GM18861 (cell line): Measurements from ENCODE around the gene UBE2H.
A peak's percentile ranks its signal among the peaks of the same experiment; 100 is the strongest.
"Not testable (repeated sequence)": the region's sequence is repeated elsewhere in the genome, so short reads cannot be mapped to it uniquely, and the experiment has no call there.

Experiments
- ATAC-seq: cut with Tn5 transposase; IDR thresholded peaks from one replicate; pipeline ENCODE4 v1.9.1; 2021; ENCODE audit not compliant: unreplicated experiment

UBE2H gene

DNA sequence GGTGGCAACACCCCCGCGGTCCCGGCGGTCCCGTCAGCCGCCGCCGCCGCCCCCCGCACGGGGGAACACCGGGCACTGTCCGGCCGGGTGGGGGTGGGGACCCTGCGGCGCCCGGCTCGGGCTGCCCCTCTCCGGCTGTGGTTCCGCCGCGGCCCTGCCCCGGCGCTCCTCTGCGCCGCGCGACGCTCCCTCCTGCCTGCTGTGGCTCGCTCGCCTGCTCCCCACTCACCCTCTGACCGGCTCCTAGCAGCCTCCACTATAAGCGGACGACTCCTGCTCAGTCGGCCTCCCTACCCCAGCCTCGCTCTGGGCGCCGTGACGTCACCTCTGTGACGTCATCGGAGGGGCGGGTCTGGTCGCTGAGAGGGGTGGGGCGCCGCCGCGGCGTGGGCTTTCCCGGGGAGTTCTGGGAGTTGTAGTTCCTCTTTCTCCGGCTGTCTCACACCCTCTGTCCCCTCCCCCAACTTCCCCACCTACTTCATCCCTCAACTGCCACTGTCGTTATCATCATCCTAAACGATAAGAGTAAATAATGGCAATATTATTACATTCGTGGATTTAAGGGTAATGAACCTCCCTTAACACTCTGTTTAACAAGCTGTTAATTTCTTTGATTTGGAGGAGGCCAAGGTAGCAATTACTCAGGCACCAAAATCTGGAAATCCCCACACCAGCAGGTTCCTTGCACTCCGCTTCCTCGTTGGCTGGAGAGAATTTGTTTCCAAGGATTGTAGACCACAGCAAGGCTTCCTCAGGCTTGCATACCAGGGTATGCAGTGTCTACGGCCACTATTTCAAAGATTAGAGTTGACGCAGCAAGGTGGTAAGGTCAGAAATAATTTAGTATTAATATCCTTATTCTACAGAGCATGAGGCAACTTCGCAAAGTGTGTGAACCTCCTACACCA is at the start of gene UBE2H:
UBE2H (minus strand) TSS at position 308 of the 908 bp plus-strand sequence. CDS start 405 bp downstream, outside the sequence.
- peak; percentile 34 for ATAC-seq

GRCh38 chr7:129998446-129998845 is 45.7 kb upstream of the UBE2H start:
- no peak for ATAC-seq

GRCh38 chr7:129997285-129997684 is 44.5 kb upstream of the UBE2H start:
- ATAC-seq = no peak

DNA sequence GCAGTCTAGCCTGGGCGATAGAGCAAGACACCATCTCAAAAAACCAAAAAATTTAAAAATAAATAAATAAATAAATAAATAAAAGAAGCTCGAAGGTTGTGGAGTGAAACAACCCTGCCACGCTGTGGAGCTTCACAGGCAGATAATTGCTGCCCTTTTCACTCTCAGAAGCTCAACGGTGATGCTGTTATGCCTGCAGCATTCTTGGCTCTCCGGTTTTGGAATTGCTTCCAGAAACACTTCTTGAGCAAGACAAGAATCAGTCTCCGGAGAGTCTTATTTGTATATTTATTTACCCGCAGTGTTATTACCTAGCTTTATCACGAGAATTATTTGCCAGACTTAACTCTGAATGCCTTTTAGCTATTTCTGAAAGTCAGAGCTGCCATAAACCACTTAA is 40.5 kb upstream of the UBE2H start:
- ATAC-seq = no peak

- no peak for ATAC-seq
These were observed 37.8 kb upstream of the UBE2H start for GRCh38 chr7:129990403-129991192.

DNA sequence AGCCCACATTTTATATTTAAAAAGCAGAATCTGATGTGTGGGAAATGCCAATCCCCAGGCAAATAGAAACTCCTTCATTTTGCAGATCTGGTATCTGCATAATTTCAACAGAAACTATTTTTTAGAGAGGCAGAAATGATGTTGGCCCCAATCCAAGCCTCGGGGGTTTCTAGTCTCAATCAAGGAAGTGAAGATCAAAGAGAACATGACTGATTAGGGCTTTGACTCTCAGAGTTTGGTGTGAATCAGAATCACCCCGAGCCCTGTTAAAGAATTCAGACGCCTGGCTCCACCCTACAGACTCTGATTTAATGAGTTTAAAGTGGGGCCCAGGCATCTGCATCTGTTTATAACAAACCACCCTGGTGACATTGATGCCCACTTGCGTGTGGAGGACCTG is 36.7 kb upstream of the UBE2H start:
- ATAC-seq = no peak

DNA sequence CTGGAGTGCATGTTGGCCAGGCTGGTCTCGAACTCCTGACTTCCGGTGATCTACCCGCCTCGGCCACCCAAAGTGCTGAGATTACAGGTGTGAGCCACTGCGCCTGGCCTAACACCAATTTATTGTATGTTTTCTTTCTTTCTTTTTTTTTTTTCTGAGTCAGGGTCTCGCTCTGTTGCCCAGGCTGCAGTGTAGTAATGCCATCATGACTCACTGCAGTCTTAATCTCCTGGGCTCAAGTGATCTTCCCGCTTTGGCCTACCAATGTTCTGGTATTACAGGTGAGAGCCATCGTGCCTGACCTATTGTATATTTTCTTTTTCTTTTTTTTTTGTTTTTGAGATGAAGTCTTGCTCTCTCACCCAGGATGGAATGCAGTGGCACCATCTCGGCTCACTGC is 33.8 kb upstream of the UBE2H start:
- no peak for ATAC-seq

- ATAC-seq = no peak
These were observed 27.9 kb upstream of the UBE2H start for GRCh38 chr7:129980667-129981066.

GRCh38 chr7:129975309-129975708 is 22.5 kb upstream of the UBE2H start:
- no peak for ATAC-seq

GRCh38 chr7:129970816-129971215 is 18.1 kb upstream of the UBE2H start:
- no peak for ATAC-seq

DNA sequence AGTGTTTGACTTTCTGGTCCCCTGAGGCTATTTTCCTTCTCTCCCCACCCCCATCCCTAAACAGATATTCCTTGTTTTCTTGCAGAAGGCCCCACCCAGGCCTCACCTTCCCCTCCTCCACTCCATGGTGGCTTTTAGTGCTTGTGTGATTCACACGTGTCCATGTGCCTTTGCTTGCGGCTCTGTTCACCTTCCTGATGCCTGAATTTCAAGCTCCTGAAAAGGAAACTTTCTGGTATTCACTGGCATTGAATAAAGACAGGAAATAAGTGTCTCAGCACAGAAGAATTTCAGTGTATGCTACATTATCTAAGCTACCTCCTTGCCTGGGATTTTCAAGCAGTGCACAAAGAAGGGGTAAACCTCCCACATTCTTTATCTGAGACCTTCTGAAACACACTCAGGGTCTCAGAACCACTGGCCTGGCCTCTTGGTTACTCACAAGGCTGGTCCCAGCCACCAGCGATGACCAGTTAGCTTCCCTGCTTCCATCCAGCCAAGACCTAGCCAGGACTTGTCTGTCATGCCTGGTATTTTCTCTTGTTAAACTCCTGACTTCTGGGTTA is 17.2 kb upstream of the UBE2H start:
- ATAC-seq = no peak

- no peak for ATAC-seq
These were observed 16.0 kb upstream of the UBE2H start for GRCh38 chr7:129968592-129969383.

DNA sequence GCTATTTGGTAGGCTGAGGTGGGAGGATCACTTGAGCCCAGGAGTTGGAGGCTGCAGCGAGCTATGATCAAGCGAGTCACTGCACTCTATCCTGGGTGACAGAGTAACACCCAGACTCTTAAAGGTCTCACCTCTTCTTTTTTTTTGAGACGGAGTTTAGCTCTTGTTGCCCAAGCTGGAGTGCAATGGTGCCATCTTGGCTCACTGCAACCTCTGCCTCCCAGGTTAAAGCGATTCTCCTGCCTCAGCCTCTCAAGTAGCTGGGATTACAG is 7.4 kb upstream of the UBE2H start:
- not testable (repeated sequence) for ATAC-seq

DNA sequence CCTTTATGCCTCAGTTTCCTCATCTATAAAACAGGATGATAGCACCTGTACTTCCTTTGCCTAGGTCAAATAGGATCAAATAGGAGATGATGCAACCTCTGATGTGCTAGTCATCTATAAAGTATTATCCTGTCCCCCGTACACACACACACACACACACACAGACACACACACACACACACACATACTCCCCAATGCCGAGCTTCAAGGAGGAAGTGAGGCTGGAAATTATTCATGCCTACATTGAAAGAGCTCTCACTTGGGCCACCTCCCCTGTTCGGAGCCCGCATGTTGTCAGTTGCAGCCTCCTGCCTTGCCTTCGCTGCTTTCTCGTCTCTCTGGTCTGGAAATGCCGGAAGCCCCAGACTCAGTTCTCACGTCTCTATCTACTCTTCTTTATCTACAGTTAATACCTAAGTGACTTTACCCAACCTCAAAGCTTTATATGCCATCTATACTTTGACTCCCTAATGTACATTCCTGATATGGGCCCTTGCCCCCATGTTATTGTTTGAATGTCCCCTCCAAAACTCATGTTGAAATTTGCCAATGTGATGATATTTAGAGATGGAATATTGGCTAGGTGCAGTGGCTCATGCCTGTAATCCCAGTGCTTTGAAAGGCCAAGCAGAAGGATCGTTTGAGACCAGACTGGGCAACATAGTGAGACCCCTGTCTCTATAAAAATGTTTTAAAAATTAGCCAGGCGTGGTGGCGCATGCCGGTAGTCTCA is 6.9 kb upstream of the UBE2H start:
- ATAC-seq = no peak

- ATAC-seq = no peak
These were observed 6.1 kb upstream of the UBE2H start for GRCh38 chr7:129958643-129959470.

GRCh38 chr7:129955993-129956543 is 3.3 kb upstream of the UBE2H start:
- no peak for ATAC-seq

- peak; percentile 21 for ATAC-seq
These were observed 591 bp downstream of the UBE2H start for GRCh38 chr7:129952086-129952652.

- no peak for ATAC-seq
These were observed 1.3 kb downstream of the UBE2H start for GRCh38 chr7:129951226-129952085.
